ENCODE data around the gene GDF11.
A peak's percentile ranks its signal among the peaks of the same experiment; 100 is the strongest.

The GDF11 gene

GRCh38 chr12:55707219-55707671, 35.7 kb upstream of the GDF11 start:
- DNase-seq (peak; percentile 24), ATAC-seq (no peak)

GRCh38 chr12:55707841-55708694, 34.9 kb upstream of the GDF11 start, which contains the start of gene ITGA7:
ITGA7 (minus strand) TSS chr12:55707904; CDS start chr12:55707682, 222 bp downstream.
- DNase-seq: peak; percentile 73

GRCh38 chr12:55708695-55709233, 34.2 kb upstream of the GDF11 start:
- ATAC-seq: no peak
- no peak for DNase-seq

More at GRCh38 chr12:55707841-55708694, 34.9 kb upstream of the GDF11 start, which contains the start of gene ITGA7:
- peak; percentile 65 for ATAC-seq

- DNase-seq (no peak), ATAC-seq (no peak)
Measured at GRCh38 chr12:55711786-55712553, 31.0 kb upstream of the GDF11 start.

- ATAC-seq: no peak
- no peak for DNase-seq
Measured at GRCh38 chr12:55712700-55713415, 30.1 kb upstream of the GDF11 start.

- DNase-seq: no peak
- ATAC-seq: no peak
Measured at GRCh38 chr12:55713721-55714120, 29.2 kb upstream of the GDF11 start.

- DNase-seq (no peak), ATAC-seq (no peak)
Measured at GRCh38 chr12:55715169-55715764, 27.7 kb upstream of the GDF11 start.

GRCh38 chr12:55715833-55716581, 26.9 kb upstream of the GDF11 start, which contains the start of gene BLOC1S1:
BLOC1S1 (plus strand) TSS chr12:55716046; CDS start chr12:55716052, 6 bp downstream.
- DNase-seq: peak; percentile 97
- ATAC-seq: peak; percentile 93

- ATAC-seq (no peak), DNase-seq (no peak)
Measured at GRCh38 chr12:55716582-55716957, 26.4 kb upstream of the GDF11 start.

GRCh38 chr12:55717011-55718007, 25.6 kb upstream of the GDF11 start:
- no peak for DNase-seq
- ATAC-seq: peak; percentile 56

- no peak for DNase-seq
- ATAC-seq: no peak
Measured at GRCh38 chr12:55718015-55718414, 24.9 kb upstream of the GDF11 start.

- no peak for ATAC-seq
Measured at GRCh38 chr12:55718624-55719275, 24.2 kb upstream of the GDF11 start.

GRCh38 chr12:55719371-55719770, 23.6 kb upstream of the GDF11 start:
- ATAC-seq (no peak), DNase-seq (no peak)

More at GRCh38 chr12:55718624-55719275, 24.2 kb upstream of the GDF11 start:
- no peak for DNase-seq

GRCh38 chr12:55720071-55720564, 22.8 kb upstream of the GDF11 start, which contains the start of gene RDH5:
RDH5 (plus strand) TSS chr12:55720393; CDS start chr12:55721185, 792 bp downstream.
- ATAC-seq (no peak), DNase-seq (no peak)

- ATAC-seq (no peak), DNase-seq (no peak)
Measured at GRCh38 chr12:55720894-55721444, 22.0 kb upstream of the GDF11 start.

- DNase-seq: no peak
- ATAC-seq: no peak
Measured at GRCh38 chr12:55721601-55722213, 21.2 kb upstream of the GDF11 start.

GRCh38 chr12:55722948-55723347, 20.0 kb upstream of the GDF11 start:
- no peak for DNase-seq
- no peak for ATAC-seq

All from stimulated activated naive CD8-positive, alpha-beta T cell treated with anti-CD3 and anti-CD28 coated beads, Interleukin-15, Interleukin-2, amounts not matched to agents 100 U/mL and 50 U/mL, for 24 hours (primary cell).